ENCODE data around the gene HNRNPLL. TPM values are rescaled to one million over a fixed set of nuclear protein-coding genes. Genes with fewer than 3 reads are reported as not detected.

The HNRNPLL gene
- total and polyA plus RNA-seq, 3 donors from 2014 or later: 82.0 to 107 (median 85.1) TPM

- WGBS, 2 donors: 73 to 84% methylated on average over 4 of the region's 4 CpGs
- Histone ChIP-seq H3K9me3 (no peaks in the 10 kb centered on the region), H3K27ac (no peak overlapping the region), H3K4me3 (no peak overlapping the region), H3K36me3 (ENCODE audit: low read depth, missing control alignments) (no peaks in the 10 kb centered on the region), H3K27me3 (no peaks in the 10 kb centered on the region), H3K4me1 (peaks cover 8% of the 10 kb centered on the region)
- DNase-seq: no peak
- intact Hi-C loops (cut with DNase I; ENCODE audit: low total_unique reads): no loop called here
- TF ChIP-seq POLR2A (IDR thresholded peaks at IDR 0.05): no peak
- no peak for TF ChIP-seq CTCF (IDR thresholded peaks at IDR 0.05)
Measured at GRCh38 chr2:38635139-38635538, 32.4 kb upstream of the HNRNPLL start.

DNA sequence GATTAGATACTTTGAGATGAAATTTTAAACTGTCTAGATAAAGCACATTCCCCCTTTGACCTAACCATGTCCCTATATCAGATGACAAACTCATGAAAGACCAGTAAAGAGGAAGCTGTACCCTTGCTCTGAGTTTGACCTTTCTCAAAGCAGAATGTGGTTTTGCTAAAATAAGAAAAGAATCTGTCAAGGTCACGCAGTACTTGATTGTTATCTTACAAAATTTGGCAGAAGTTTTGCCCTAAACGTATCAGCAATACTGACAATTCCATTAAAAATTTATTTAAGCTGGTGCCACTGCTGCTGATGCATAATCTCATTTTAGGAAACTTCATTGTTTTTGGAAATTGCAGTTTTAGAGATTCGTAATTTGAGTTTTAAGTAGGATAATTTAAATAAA, 32.0 kb upstream of the HNRNPLL start:
- H3K27me3 ChIP-seq: no peaks in the 10 kb centered on the region
- intact Hi-C loops (cut with DNase I; ENCODE audit: low total_unique reads): no loop called here
- peak overlapping the region in 1 of 2 donors; percentile 5 for H3K27ac ChIP-seq
- WGBS, 2 donors: 40 to 41% methylated on average over 3 of the region's 3 CpGs
- no peaks in the 10 kb centered on the region for H3K36me3 ChIP-seq (ENCODE audit: low read depth, missing control alignments)
- TF ChIP-seq POLR2A (IDR thresholded peaks at IDR 0.05): no peak
- TF ChIP-seq CTCF (IDR thresholded peaks at IDR 0.05): no peak
- no peak for DNase-seq
- peaks cover 8% of the 10 kb centered on the region for H3K4me1 ChIP-seq
- no peak overlapping the region for H3K4me3 ChIP-seq
- no peaks in the 10 kb centered on the region for H3K9me3 ChIP-seq

DNA sequence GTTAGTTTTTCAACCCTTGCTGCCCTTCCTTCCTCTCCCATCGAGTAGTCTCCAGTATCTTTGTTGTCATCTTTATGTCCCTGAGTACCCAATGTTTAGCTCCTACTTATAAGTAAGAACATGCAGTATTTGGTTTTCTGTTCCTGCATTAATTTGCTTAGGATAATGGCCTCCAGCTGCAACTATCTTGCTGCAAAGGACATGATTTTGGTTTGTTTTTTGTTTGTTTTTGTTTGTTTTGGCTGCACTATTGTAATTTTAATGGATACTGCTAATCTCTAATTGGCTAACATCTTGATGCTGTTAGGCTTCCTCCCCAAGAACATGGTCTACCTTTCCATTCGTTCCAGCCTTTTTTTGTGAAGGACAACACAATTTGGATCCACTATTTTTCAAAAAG, 31.2 kb upstream of the HNRNPLL start:
- Histone ChIP-seq H3K27me3 (no peaks in the 10 kb centered on the region), H3K4me3 (no peak overlapping the region), H3K27ac (peak overlapping the region in 1 of 2 donors; percentile 5), H3K36me3 (ENCODE audit: low read depth, missing control alignments) (no peaks in the 10 kb centered on the region), H3K4me1 (peaks cover 8% of the 10 kb centered on the region), H3K9me3 (no peaks in the 10 kb centered on the region)
- 22 to 23% methylated on average over 2 of the region's 2 CpGs for WGBS, 2 donors
- intact Hi-C loops (cut with DNase I; ENCODE audit: low total_unique reads): no loop called here
- DNase-seq: no peak
- no peak for TF ChIP-seq CTCF (IDR thresholded peaks at IDR 0.05)
- TF ChIP-seq POLR2A (IDR thresholded peaks at IDR 0.05): no peak

GRCh38 chr2:38632980-38633379, 30.3 kb upstream of the HNRNPLL start:
- Histone ChIP-seq H3K27ac (no peak overlapping the region), H3K4me1 (peaks cover 11% of the 10 kb centered on the region), H3K27me3 (no peaks in the 10 kb centered on the region), H3K9me3 (no peaks in the 10 kb centered on the region), H3K36me3 (ENCODE audit: low read depth, missing control alignments) (no peaks in the 10 kb centered on the region), H3K4me3 (no peak overlapping the region)
- TF ChIP-seq CTCF (IDR thresholded peaks at IDR 0.05): no peak
- no peak for TF ChIP-seq POLR2A (IDR thresholded peaks at IDR 0.05)
- intact Hi-C loops (cut with DNase I; ENCODE audit: low total_unique reads): no loop called here
- DNase-seq: no peak

DNA sequence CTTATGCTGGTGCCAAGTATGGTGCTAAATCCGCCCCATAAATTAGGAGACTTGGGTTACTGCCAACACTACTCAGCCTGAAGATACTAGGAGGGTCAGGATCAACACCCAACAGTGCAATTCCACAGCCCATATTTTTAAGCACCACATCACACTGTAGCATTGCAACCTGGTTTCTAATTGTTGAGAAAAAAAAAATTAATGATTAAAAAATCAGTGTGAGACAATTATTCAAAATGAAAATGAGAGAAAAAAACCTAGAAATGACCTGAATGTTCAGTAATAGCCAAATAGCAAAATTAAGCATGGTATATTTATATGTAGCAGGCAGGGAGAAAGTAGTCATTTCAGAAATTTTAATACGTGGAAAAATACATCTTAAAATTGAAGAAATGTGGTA, 29.2 kb upstream of the HNRNPLL start:
- TF ChIP-seq CTCF (IDR thresholded peaks at IDR 0.05): no peak
- no peak for TF ChIP-seq POLR2A (IDR thresholded peaks at IDR 0.05)
- Histone ChIP-seq H3K9me3 (no peaks in the 10 kb centered on the region), H3K27ac (no peak overlapping the region), H3K4me1 (peaks cover 11% of the 10 kb centered on the region), H3K27me3 (no peaks in the 10 kb centered on the region), H3K36me3 (ENCODE audit: low read depth, missing control alignments) (no peaks in the 10 kb centered on the region), H3K4me3 (no peak overlapping the region)
- intact Hi-C loops (cut with DNase I; ENCODE audit: low total_unique reads): no loop called here
- WGBS, 2 donors: 76 to 82% methylated on average over 2 of the region's 2 CpGs
- no peak for DNase-seq

All from testis (tissue), 3 donors.